GM23338 (cell line): ENCODE data around the gene POPDC2. TPM values are rescaled to one million over a fixed set of nuclear protein-coding genes. Genes with fewer than 3 reads are reported as not detected.

Source experiments
- ATAC-seq: fragments of 200-7000 bp; cut with Tn5 transposase; 3 replicates; pipeline ENCODE4 v1.9.1; 2020
- DNase-seq: peaks from one replicate; pipeline ENCODE4 v3.0.0-alpha.2; 2015; ENCODE audit warnings: low spot score
- H2AFZ ChIP-seq: fragments of 200-600 bp; sonication (generic); 2 replicates; pipeline ENCODE4 v1.8.0; 2016; ENCODE audit warnings: antibody characterized with exemption, mild to moderate bottlenecking, moderate library complexity
- H3F3A ChIP-seq: fragments of 200-600 bp; sonication (generic); replicated peaks from 2 replicates; pipeline ENCODE4 v1.8.0; 2017; ENCODE audit warnings: antibody characterized with exemption, mixed run types, low read depth
- H3K27ac ChIP-seq: fragments of 200-600 bp; sonication (generic); 2 replicates; pipeline ENCODE4 v1.6.1; 2016; ENCODE audit warnings: low read depth
- H3K27me3 ChIP-seq: fragments of 200-600 bp; sonication (generic); 2 replicates; pipeline ENCODE4 v1.8.0; 2016; ENCODE audit warnings: mild to moderate bottlenecking, mixed run types, moderate library complexity; ENCODE audit not compliant: insufficient read depth
- H3K36me3 ChIP-seq: fragments of 200-600 bp; sonication (generic); 2 replicates; pipeline ENCODE4 v1.8.0; 2016; ENCODE audit warnings: mild to moderate bottlenecking; ENCODE audit not compliant: insufficient read depth
- H3K4me1 ChIP-seq: fragments of 200-600 bp; sonication (generic); 2 replicates; pipeline ENCODE4 v1.8.0; 2016; ENCODE audit warnings: mild to moderate bottlenecking, moderate library complexity; ENCODE audit not compliant: insufficient read depth
- H3K4me2 ChIP-seq: fragments of 200-600 bp; sonication (generic); 2 replicates; pipeline ENCODE4 v1.7.1; 2017; ENCODE audit warnings: mixed run types
- H3K4me3 ChIP-seq: fragments of 200-600 bp; sonication (generic); 2 replicates; pipeline ENCODE4 v1.6.1; 2016; ENCODE audit warnings: mixed run types
- H3K79me2 ChIP-seq: fragments of 200-600 bp; sonication (generic); replicated peaks from 2 replicates; pipeline ENCODE4 v1.8.0; 2017; ENCODE audit warnings: mild to moderate bottlenecking; ENCODE audit not compliant: insufficient read depth
- H3K9me2 ChIP-seq: fragments of 200-600 bp; sonication (generic); 2 replicates; pipeline ENCODE4 v1.8.0; 2017; ENCODE audit not compliant: insufficient read depth
- H4K20me1 ChIP-seq: fragments of 200-600 bp; sonication (generic); replicated peaks from 2 replicates; pipeline ENCODE4 v1.8.0; 2017; ENCODE audit warnings: mild to moderate bottlenecking; ENCODE audit not compliant: insufficient read depth
- H3K27ac Mint-ChIP-seq: 2 replicates; pipeline ENCODE4 v1.8.0; 2020; ENCODE audit warnings: inconsistent platforms, mild to moderate bottlenecking, moderate library complexity, mixed read lengths
- H3K27me3 Mint-ChIP-seq: 3 replicates; pipeline ENCODE4 v1.8.0; 2022; ENCODE audit warnings: low read depth, mild to moderate bottlenecking, moderate library complexity, mixed read lengths, inconsistent platforms; ENCODE audit not compliant: insufficient read depth, poor library complexity
- H3K36me3 Mint-ChIP-seq: 3 replicates; pipeline ENCODE4 v1.8.0; 2021; ENCODE audit warnings: low read depth, mild to moderate bottlenecking, inconsistent platforms, moderate library complexity, mixed read lengths
- H3K4me1 Mint-ChIP-seq: 3 replicates; pipeline ENCODE4 v1.8.0; 2020; ENCODE audit warnings: mild to moderate bottlenecking, inconsistent platforms, mixed read lengths
- H3K4me3 Mint-ChIP-seq: 3 replicates; pipeline ENCODE4 v1.8.0; 2021; ENCODE audit warnings: moderate library complexity, mild to moderate bottlenecking, inconsistent platforms, mixed read lengths
- H3K9me3 Mint-ChIP-seq: 3 replicates; pipeline ENCODE4 v1.8.0; 2020; ENCODE audit warnings: moderate library complexity, mild to moderate bottlenecking, inconsistent platforms, mixed read lengths
- CTCF ChIP-seq, 2 experiments: fragments of 200-600 bp in 1 of 2; sonication (generic) in 1 of 2; conservative IDR thresholded peaks; 2 replicates each; pipeline versions ENCODE4 v1.5.1 to v1.6.1; 2016 to 2017; ENCODE audit warnings: antibody characterized with exemption in 2 of 2, low read depth in 2 of 2, mild to moderate bottlenecking in 2 of 2, moderate library complexity in 1 of 2
- EZH2 ChIP-seq: fragments of 200-600 bp; sonication (generic); IDR thresholded peaks from one replicate; pipeline ENCODE4 v1.8.0; 2017; ENCODE audit warnings: antibody characterized with exemption, mild to moderate bottlenecking, low read depth; ENCODE audit not compliant: unreplicated experiment
- EZH2phosphoT487 ChIP-seq: fragments of 200-600 bp; sonication (generic); IDR thresholded peaks from one replicate; pipeline ENCODE4 v1.8.1; 2018; ENCODE audit warnings: antibody characterized with exemption; ENCODE audit not compliant: unreplicated experiment
- JUNB ChIP-seq: IDR thresholded peaks from one replicate; pipeline ENCODE4 v1.6.1; 2016; ENCODE audit warnings: antibody characterized with exemption; ENCODE audit not compliant: unreplicated experiment
- NANOG ChIP-seq: IDR thresholded peaks from 2 replicates; pipeline ENCODE4 v1.6.1; 2016; ENCODE audit warnings: antibody characterized with exemption, borderline replicate concordance
- POLR2AphosphoS5 ChIP-seq: IDR thresholded peaks from 2 replicates; pipeline ENCODE4 v1.6.1; 2016; ENCODE audit warnings: antibody characterized with exemption, low read depth
- REST ChIP-seq: IDR thresholded peaks from one replicate; pipeline ENCODE4 v1.6.1; 2018; ENCODE audit warnings: antibody characterized with exemption; ENCODE audit not compliant: unreplicated experiment
- STAT1 ChIP-seq: IDR thresholded peaks from one replicate; pipeline ENCODE4 v1.6.1; 2016; ENCODE audit warnings: antibody characterized with exemption; ENCODE audit not compliant: unreplicated experiment
- ZNF114 ChIP-seq: fragments of 250-450 bp; sonication (Bioruptor Pico); IDR thresholded peaks from 2 replicates; pipeline ENCODE4 v1.5.0; 2020; ENCODE audit warnings: mild to moderate bottlenecking, moderate library complexity
- ZNF331 ChIP-seq: fragments of 250-450 bp; sonication (Bioruptor Pico); IDR thresholded peaks from 2 replicates; pipeline ENCODE4 v1.5.0; 2020; ENCODE audit warnings: low read depth, mild to moderate bottlenecking, moderate library complexity
- ZNF462 ChIP-seq: fragments of 250-450 bp; sonication (Bioruptor Pico); IDR thresholded peaks from 2 replicates; pipeline ENCODE4 v1.5.0; 2020; ENCODE audit warnings: mild to moderate bottlenecking, moderate library complexity
- polyA plus RNA-seq: library from polyadenylated mRNA; unstranded; fragments of >200 nt; fragmentation: Nextera tagmentation; extraction: Ambion mirVana; gene quantifications from 2 replicates; pipeline ENCODE4 v1.2.1, GENCODE V29; 2016
- total RNA-seq: library from RNA; depleted of rRNA; stranded (reverse); fragments of >200 nt; shearing (Covaris generic); gene quantifications from 2 replicates; pipeline ENCODE4 v1.2.3, GENCODE V29; 2014

Gene POPDC2
- total and polyA plus RNA-seq, 2 experiments from 2014 or later: 0.36 TPM; not detected in 1

GRCh38 chr3:119632829-119633228 lies 27.6 kb downstream of the POPDC2 start:
- ATAC-seq (no peak), DNase-seq (no peak)
- Mint-ChIP-seq H3K4me3 (no peak overlapping the region), H3K9me3 (no peaks in the 10 kb centered on the region), H3K4me1 (peaks cover 3% of the 10 kb centered on the region; the same call in 1 of the 3 replicates), H3K27me3 (no peaks in the 10 kb centered on the region), H3K36me3 (no peaks in the 10 kb centered on the region), H3K27ac (no peak overlapping the region)
- no peaks in the 10 kb centered on the region for H3K4me1 ChIP-seq
- H4K20me1 ChIP-seq: no peaks in the 10 kb centered on the region
- no peaks in the 10 kb centered on the region for H3K79me2 ChIP-seq
- no peaks in the 10 kb centered on the region for H3K27me3 ChIP-seq
- TF ChIP-seq JUNB (no peak), STAT1 (no peak), NANOG (no peak), EZH2 (no peak)
- no peak overlapping the region for H3K4me3 ChIP-seq
- H2AFZ ChIP-seq: no peak overlapping the region
- no peaks in the 10 kb centered on the region for H3F3A ChIP-seq
- H3K27ac ChIP-seq: no peak overlapping the region
- no peak overlapping the region for H3K4me2 ChIP-seq
- no peaks in the 10 kb centered on the region for H3K36me3 ChIP-seq
- no peaks in the 10 kb centered on the region for H3K9me2 ChIP-seq

- Mint-ChIP-seq H3K27me3 (no peaks in the 10 kb centered on the region), H3K36me3 (no peaks in the 10 kb centered on the region), H3K9me3 (no peaks in the 10 kb centered on the region), H3K27ac (no peak overlapping the region), H3K4me1 (peaks cover 9% of the 10 kb centered on the region; the same call in 2 of the 3 replicates), H3K4me3 (no peak overlapping the region)
- H3K36me3 ChIP-seq: no peaks in the 10 kb centered on the region
- no peaks in the 10 kb centered on the region for H3K27me3 ChIP-seq
- DNase-seq: no peak
- no peaks in the 10 kb centered on the region for H3F3A ChIP-seq
- H3K9me2 ChIP-seq: no peaks in the 10 kb centered on the region
- no peaks in the 10 kb centered on the region for H4K20me1 ChIP-seq
- no peak for TF ChIP-seq ZNF331
- no peak for TF ChIP-seq CTCF (conservative IDR thresholded peaks at IDR 0.05; ENCODE audit: low read depth in 2 of 2)
- no peak for TF ChIP-seq EZH2phosphoT487
- no peak for TF ChIP-seq EZH2
- TF ChIP-seq POLR2AphosphoS5: no peak
- no peak for TF ChIP-seq JUNB
- TF ChIP-seq REST: no peak
- TF ChIP-seq NANOG: no peak
- no peak for TF ChIP-seq STAT1
- no peak for TF ChIP-seq ZNF462 (CRISPR knock-in tag)
- TF ChIP-seq ZNF114 (CRISPR knock-in tag): no peak
- no peaks in the 10 kb centered on the region for H3K4me1 ChIP-seq
- no peak overlapping the region for H3K4me3 ChIP-seq
- no peak overlapping the region for H3K27ac ChIP-seq
- H3K4me2 ChIP-seq: no peak overlapping the region
- no peak for ATAC-seq
- H3K79me2 ChIP-seq: no peaks in the 10 kb centered on the region
- H2AFZ ChIP-seq: no peak overlapping the region; the same call in 1 of the 2 replicates
Observed at GRCh38 chr3:119632216-119632615, 28.2 kb downstream of the POPDC2 start.
